Choroid plexus epithelial cell (primary cell): ENCODE measurements around the gene C16orf78.

Experiments used
- DNase-seq: peaks from one replicate; pipeline ENCODE4 v3.0.0-alpha.2; 2010; ENCODE audit warnings: low read depth
- H3K4me3 ChIP-seq: 2 replicates; pipeline ENCODE4 v1.5.1; 2011; ENCODE audit warnings: low read depth, mild to moderate bottlenecking, control low read depth, low read length, moderate library complexity
- TF ChIP-seq, protein P1 (sequence below): conservative IDR thresholded peaks from 2 replicates; pipeline ENCODE4 v1.5.1; 2011; ENCODE audit warnings: low read depth, mild to moderate bottlenecking, control low read depth, inconsistent platforms, low read length, moderate library complexity

Gene C16orf78

GRCh38 chr16:49439676-49440075, 66.1 kb downstream of the C16orf78 start:
- no peak for DNase-seq
- TF ChIP-seq, protein P1, sequence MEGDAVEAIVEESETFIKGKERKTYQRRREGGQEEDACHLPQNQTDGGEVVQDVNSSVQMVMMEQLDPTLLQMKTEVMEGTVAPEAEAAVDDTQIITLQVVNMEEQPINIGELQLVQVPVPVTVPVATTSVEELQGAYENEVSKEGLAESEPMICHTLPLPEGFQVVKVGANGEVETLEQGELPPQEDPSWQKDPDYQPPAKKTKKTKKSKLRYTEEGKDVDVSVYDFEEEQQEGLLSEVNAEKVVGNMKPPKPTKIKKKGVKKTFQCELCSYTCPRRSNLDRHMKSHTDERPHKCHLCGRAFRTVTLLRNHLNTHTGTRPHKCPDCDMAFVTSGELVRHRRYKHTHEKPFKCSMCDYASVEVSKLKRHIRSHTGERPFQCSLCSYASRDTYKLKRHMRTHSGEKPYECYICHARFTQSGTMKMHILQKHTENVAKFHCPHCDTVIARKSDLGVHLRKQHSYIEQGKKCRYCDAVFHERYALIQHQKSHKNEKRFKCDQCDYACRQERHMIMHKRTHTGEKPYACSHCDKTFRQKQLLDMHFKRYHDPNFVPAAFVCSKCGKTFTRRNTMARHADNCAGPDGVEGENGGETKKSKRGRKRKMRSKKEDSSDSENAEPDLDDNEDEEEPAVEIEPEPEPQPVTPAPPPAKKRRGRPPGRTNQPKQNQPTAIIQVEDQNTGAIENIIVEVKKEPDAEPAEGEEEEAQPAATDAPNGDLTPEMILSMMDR, result no peak
- H3K4me3 ChIP-seq, result no peak overlapping the region

GRCh38 chr16:49440156-49441065, 66.8 kb downstream of the C16orf78 start:
- TF ChIP-seq, protein P1, result no peak
- no peak overlapping the region for H3K4me3 ChIP-seq
- DNase-seq, result no peak

- peak; percentile 5 for DNase-seq
- TF ChIP-seq, protein P1, result peak; percentile 22
- H3K4me3 ChIP-seq, result no peak overlapping the region
Measured at GRCh38 chr16:49441366-49441780, 67.8 kb downstream of the C16orf78 start.

GRCh38 chr16:49442805-49443204, 69.2 kb downstream of the C16orf78 start:
- DNase-seq, result no peak
- TF ChIP-seq, protein P1, result no peak
- H3K4me3 ChIP-seq, result no peak overlapping the region

DNA sequence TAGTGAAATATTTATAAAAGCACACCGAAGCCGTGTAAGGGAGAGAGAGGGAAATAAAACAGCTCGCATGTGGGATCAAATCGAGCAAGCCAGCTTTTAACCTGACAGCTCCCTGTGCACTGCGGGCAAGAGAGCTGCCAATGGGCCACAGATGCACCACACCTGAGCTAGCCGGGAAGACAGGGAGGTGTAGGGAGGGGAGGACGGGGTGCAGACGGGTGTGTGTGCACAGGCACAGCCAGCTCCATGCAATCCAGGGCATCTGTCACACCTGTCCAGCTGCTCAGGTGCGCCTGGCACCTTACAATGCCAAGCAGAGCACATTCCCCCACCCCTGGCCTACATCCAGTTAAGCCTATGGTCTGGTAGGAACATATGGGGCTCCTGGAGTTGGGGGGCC, 70.0 kb downstream of the C16orf78 start:
- no peak for DNase-seq
- no peak overlapping the region for H3K4me3 ChIP-seq
- TF ChIP-seq, protein P1, result no peak

GRCh38 chr16:49446805-49447204, 73.2 kb downstream of the C16orf78 start:
- no peak overlapping the region for H3K4me3 ChIP-seq
- TF ChIP-seq, protein P1, result no peak
- no peak for DNase-seq
